ENCODE measurements around the gene SERPIND1. TPM values are rescaled to one million over a fixed set of nuclear protein-coding genes. Genes with fewer than 3 reads are reported as not detected.
"Not testable (repeated sequence)": the region's sequence is repeated elsewhere in the genome, so short reads cannot be mapped to it uniquely, and the experiment has no call there.

The SERPIND1 gene
- polyA plus RNA-seq, 3 donors, result 2.3 to 4.4 (median 3.8) TPM

GRCh38 chr22:20811171-20811570, 37.3 kb downstream of the SERPIND1 start:
- DNase-seq (ENCODE audit: low read depth in 3 of 3, low spot score in 2 of 3), result no peak

- DNase-seq (ENCODE audit: low read depth in 3 of 3, low spot score in 2 of 3), result no peak
Observed at GRCh38 chr22:20811971-20812660, 38.2 kb downstream of the SERPIND1 start.

GRCh38 chr22:20813056-20813455, 39.1 kb downstream of the SERPIND1 start:
- no peak for DNase-seq (ENCODE audit: low read depth in 3 of 3, low spot score in 2 of 3)

- no peak for DNase-seq (ENCODE audit: low read depth in 3 of 3, low spot score in 2 of 3)
Observed at GRCh38 chr22:20814221-20814808, 40.4 kb downstream of the SERPIND1 start.

- DNase-seq (ENCODE audit: low read depth in 3 of 3, low spot score in 2 of 3), result no peak
Observed at GRCh38 chr22:20815477-20816050, 41.7 kb downstream of the SERPIND1 start.

GRCh38 chr22:20816559-20816958, 42.6 kb downstream of the SERPIND1 start:
- DNase-seq (ENCODE audit: low read depth in 3 of 3, low spot score in 2 of 3), result no peak

- no peak for DNase-seq (ENCODE audit: low read depth in 3 of 3, low spot score in 2 of 3)
Observed at GRCh38 chr22:20818471-20818870, 44.6 kb downstream of the SERPIND1 start.

- no peak for DNase-seq (ENCODE audit: low read depth in 3 of 3, low spot score in 2 of 3)
Observed at GRCh38 chr22:20819471-20819870, 45.6 kb downstream of the SERPIND1 start.

- not testable (repeated sequence) for DNase-seq (ENCODE audit: low read depth in 3 of 3, low spot score in 2 of 3)
Observed at GRCh38 chr22:20821717-20822239, 47.9 kb downstream of the SERPIND1 start.

- no peak for DNase-seq (ENCODE audit: low read depth in 3 of 3, low spot score in 2 of 3)
Observed at GRCh38 chr22:20822240-20822639, 48.3 kb downstream of the SERPIND1 start.

GRCh38 chr22:20823264-20823663, 49.4 kb downstream of the SERPIND1 start:
- DNase-seq (ENCODE audit: low read depth in 3 of 3, low spot score in 2 of 3), result no peak

- not testable (repeated sequence) for DNase-seq (ENCODE audit: low read depth in 3 of 3, low spot score in 2 of 3)
Observed at GRCh38 chr22:20825216-20825615, 51.3 kb downstream of the SERPIND1 start.

GRCh38 chr22:20825624-20826023, 51.7 kb downstream of the SERPIND1 start:
- no peak for DNase-seq (ENCODE audit: low read depth in 3 of 3, low spot score in 2 of 3)

GRCh38 chr22:20826373-20827152, 52.6 kb downstream of the SERPIND1 start:
- not testable (repeated sequence) for DNase-seq (ENCODE audit: low read depth in 3 of 3, low spot score in 2 of 3)

GRCh38 chr22:20829491-20830134, 55.7 kb downstream of the SERPIND1 start:
- DNase-seq (ENCODE audit: low read depth in 3 of 3, low spot score in 2 of 3), result no peak

- no peak for DNase-seq (ENCODE audit: low read depth in 3 of 3, low spot score in 2 of 3)
Observed at GRCh38 chr22:20833225-20833665, 59.3 kb downstream of the SERPIND1 start.

- DNase-seq (ENCODE audit: low read depth in 3 of 3, low spot score in 2 of 3), result no peak
Observed at GRCh38 chr22:20834206-20834605, 60.3 kb downstream of the SERPIND1 start.

- no peak for DNase-seq (ENCODE audit: low read depth in 3 of 3, low spot score in 2 of 3)
Observed at GRCh38 chr22:20834725-20835124, 60.8 kb downstream of the SERPIND1 start.

Data from right renal cortex interstitium (tissue), 3 donors.